Ovary (tissue), 3 donors: ENCODE measurements around the gene DPY19L3.

Experiments
- POLR2A ChIP-seq: fragments of 450-650 bp; IDR thresholded peaks from one replicate; pipeline ENCODE4 v1.6.1; 2017; ENCODE audit warnings: antibody characterized with exemption, mild to moderate bottlenecking, moderate library complexity
- TF ChIP-seq, protein P1 (sequence below), 3 donors: fragments of 450-650 bp in 2 of 3; fragments of 200-600 bp in 1 of 3; IDR thresholded peaks; one replicate each; pipeline versions ENCODE4 v1.5.1 to v1.8.0; 2016 to 2022; ENCODE audit warnings: antibody characterized with exemption in 3 of 3, mild to moderate bottlenecking in 1 of 3
- donor health status: DM: no; HTN: no; CAD: no.

DNA sequence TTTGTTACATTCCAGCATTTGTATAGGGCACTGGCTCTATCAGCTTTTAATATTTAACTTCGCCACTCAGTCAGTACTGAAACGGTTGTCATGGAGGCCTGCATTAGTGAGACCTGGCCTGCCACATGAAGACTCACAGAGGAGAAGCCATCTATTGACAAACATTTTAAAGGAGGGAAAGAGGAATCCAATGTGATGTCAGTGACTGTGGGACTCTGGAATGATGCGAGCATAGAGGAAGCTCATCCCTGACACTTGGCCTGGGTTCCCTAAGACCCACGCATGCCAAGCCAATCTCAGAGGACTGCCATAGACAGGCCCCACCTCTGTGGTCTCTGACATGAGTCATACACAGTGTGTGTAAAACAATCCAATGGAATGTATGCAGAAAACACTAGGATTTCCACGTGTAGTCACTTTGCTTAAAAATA lies 7.9 kb upstream of the DPY19L3 start:
- TF ChIP-seq, protein P1, sequence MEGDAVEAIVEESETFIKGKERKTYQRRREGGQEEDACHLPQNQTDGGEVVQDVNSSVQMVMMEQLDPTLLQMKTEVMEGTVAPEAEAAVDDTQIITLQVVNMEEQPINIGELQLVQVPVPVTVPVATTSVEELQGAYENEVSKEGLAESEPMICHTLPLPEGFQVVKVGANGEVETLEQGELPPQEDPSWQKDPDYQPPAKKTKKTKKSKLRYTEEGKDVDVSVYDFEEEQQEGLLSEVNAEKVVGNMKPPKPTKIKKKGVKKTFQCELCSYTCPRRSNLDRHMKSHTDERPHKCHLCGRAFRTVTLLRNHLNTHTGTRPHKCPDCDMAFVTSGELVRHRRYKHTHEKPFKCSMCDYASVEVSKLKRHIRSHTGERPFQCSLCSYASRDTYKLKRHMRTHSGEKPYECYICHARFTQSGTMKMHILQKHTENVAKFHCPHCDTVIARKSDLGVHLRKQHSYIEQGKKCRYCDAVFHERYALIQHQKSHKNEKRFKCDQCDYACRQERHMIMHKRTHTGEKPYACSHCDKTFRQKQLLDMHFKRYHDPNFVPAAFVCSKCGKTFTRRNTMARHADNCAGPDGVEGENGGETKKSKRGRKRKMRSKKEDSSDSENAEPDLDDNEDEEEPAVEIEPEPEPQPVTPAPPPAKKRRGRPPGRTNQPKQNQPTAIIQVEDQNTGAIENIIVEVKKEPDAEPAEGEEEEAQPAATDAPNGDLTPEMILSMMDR (IDR thresholded peaks at IDR 0.05): no peak
- TF ChIP-seq POLR2A: no peak
